Keratinocyte (primary cell): Measurements from ENCODE around the gene CHERP. TPM values are rescaled to one million over a fixed set of nuclear protein-coding genes. Genes with fewer than 3 reads are reported as not detected.
A peak's percentile ranks its signal among the peaks of the same experiment; 100 is the strongest.

ENCODE experiments used
- DNase-seq: peaks from one replicate; pipeline ENCODE4 v3.0.0-alpha.2; 2011; ENCODE audit warnings: low read depth, missing footprints, low spot score
- FAIRE-seq: peaks from 2 replicates; lab custom pipeline; 2011; peaks lifted over from hg19 to GRCh38; lab: Jason Lieb, UNC
- H2AFZ ChIP-seq: 2 replicates; pipeline ENCODE4 v1.6.0; 2012; ENCODE audit warnings: low read length, control low read depth, inconsistent platforms; ENCODE audit not compliant: control insufficient read depth
- H3K27ac ChIP-seq: 2 replicates; pipeline ENCODE4 v1.5.1; 2011; ENCODE audit warnings: low read length; ENCODE audit not compliant: control insufficient read depth, insufficient read depth
- H3K27me3 ChIP-seq: 3 replicates; pipeline ENCODE4 v1.6.0; 2011; ENCODE audit warnings: low read length; ENCODE audit not compliant: control insufficient read depth, insufficient read depth; ENCODE audit errors: extremely low read depth
- H3K36me3 ChIP-seq, 2 experiments: 2 replicates in 1 of 2; 3 replicates in 1 of 2; pipeline ENCODE4 v1.5.1; 2011; ENCODE audit warnings: low read length in 2 of 2, mild to moderate bottlenecking in 1 of 2; ENCODE audit not compliant: control insufficient read depth in 2 of 2, insufficient read depth in 2 of 2; ENCODE audit errors: extremely low read depth in 1 of 2
- H3K4me1 ChIP-seq: 3 replicates; pipeline ENCODE4 v1.5.1; 2011; ENCODE audit warnings: low read length; ENCODE audit not compliant: control insufficient read depth, insufficient read depth; ENCODE audit errors: extremely low read depth
- H3K4me2 ChIP-seq: 3 replicates; pipeline ENCODE4 v1.6.0; 2011; ENCODE audit warnings: low read depth, low read length; ENCODE audit not compliant: control insufficient read depth, insufficient read depth; ENCODE audit errors: extremely low read depth
- H3K4me3 ChIP-seq, 3 experiments: fragments of 200-600 bp in 1 of 3; sonication (generic) in 1 of 3; 2 replicates in 2 of 3; 3 replicates in 1 of 3; pipeline ENCODE4 v1.5.1; 2011 to 2016; ENCODE audit warnings: low read length in 3 of 3, mild to moderate bottlenecking in 3 of 3, control low read depth in 2 of 3, inconsistent platforms in 1 of 3, low read depth in 1 of 3, mixed read lengths in 1 of 3, mixed run types in 1 of 3, moderate library complexity in 1 of 3; ENCODE audit not compliant: control insufficient read depth in 2 of 3, insufficient read depth in 2 of 3; ENCODE audit errors: extremely low read depth in 1 of 3
- H3K79me2 ChIP-seq: 2 replicates; pipeline ENCODE4 v1.6.0; 2012; ENCODE audit warnings: low read length; ENCODE audit not compliant: control insufficient read depth, insufficient read depth
- H3K9ac ChIP-seq: 3 replicates; pipeline ENCODE4 v1.6.0; 2011; ENCODE audit warnings: low read length; ENCODE audit not compliant: control insufficient read depth, insufficient read depth; ENCODE audit errors: extremely low read depth
- H3K9me1 ChIP-seq: 3 replicates; pipeline ENCODE4 v1.6.0; 2011; ENCODE audit warnings: low read length; ENCODE audit not compliant: control insufficient read depth, insufficient read depth; ENCODE audit errors: extremely low read depth
- H3K9me3 ChIP-seq: 2 replicates; pipeline ENCODE4 v1.5.1; 2012; ENCODE audit warnings: low read depth, low read length; ENCODE audit not compliant: control insufficient read depth
- H4K20me1 ChIP-seq: 3 replicates; pipeline ENCODE4 v1.6.0; 2011; ENCODE audit warnings: low read length; ENCODE audit not compliant: control insufficient read depth, insufficient read depth; ENCODE audit errors: extremely low read depth
- CTCF ChIP-seq, 3 experiments: IDR thresholded peaks in 1 of 3; conservative IDR thresholded peaks in 1 of 3; optimal IDR thresholded peaks in 1 of 3; 2 replicates in 2 of 3; 3 replicates in 1 of 3; pipeline versions ENCODE3 to v1.5.1; 2011; ENCODE audit warnings: low read length in 3 of 3, mild to moderate bottlenecking in 3 of 3, moderate library complexity in 2 of 3, control low read depth in 1 of 3, inconsistent platforms in 1 of 3; ENCODE audit not compliant: insufficient read depth in 2 of 3; ENCODE audit errors: extremely low read depth in 1 of 3
- EZH2 ChIP-seq: IDR thresholded peaks from one replicate; pipeline ENCODE4 v1.6.1; 2012; ENCODE audit warnings: inconsistent platforms, mild to moderate bottlenecking, low read length, moderate library complexity
- dilution Hi-C: fragments of 300-500 bp; cut with MboI; formaldehyde crosslinking; loops from one replicate; pipeline ENCODE4 v1.7.0; 2020; ENCODE audit warnings: low sequenced_read_pairs; ENCODE audit not compliant: extremely low pct_ligation_motif_present
- polyA plus RNA-seq, 5 experiments: library from polyadenylated mRNA; depleted of rRNA in 3 of 5; stranded (reverse) in 3 of 5; stranded (forward) in 1 of 5; unstranded in 1 of 5; fragments of >200 nt; gene quantifications; 1 replicate in 1 of 5; 2 replicates in 3 of 5; 3 replicates in 1 of 5; pipeline versions ENCODE4 v1.2.1 to v1.2.3, GENCODE V29; 2011 to 2012; ENCODE audit warnings: missing spikeins in 2 of 5, low read depth in 1 of 5, low replicate concordance in 1 of 5

The CHERP gene
- polyA plus RNA-seq, 1 donor (not counting 4 experiments of a cell fraction or from before 2014, with no cell fraction given), result 3.6 TPM

- dilution Hi-C loops, result no loop called here
- Histone ChIP-seq H3K4me3 (peak overlapping the region; percentile 78 to 99 (median 99)), H3K9me1 (no peaks in the 10 kb centered on the region), H3K4me1 (peaks cover 14% of the 10 kb centered on the region), H4K20me1 (peaks cover 26% of the 10 kb centered on the region), H3K4me2 (peak overlapping the region; percentile 97), H3K9me3 (no peaks in the 10 kb centered on the region), H3K36me3 (peaks cover 18 to 37% of the 10 kb centered on the region in 2 experiments), H3K9ac (peak overlapping the region; percentile 94), H3K27ac (peak overlapping the region; percentile 80), H2AFZ (no peak overlapping the region), H3K79me2 (peaks cover 80% of the 10 kb centered on the region), H3K27me3 (no peaks in the 10 kb centered on the region)
- no peak for FAIRE-seq
- no peak for TF ChIP-seq CTCF (optimal IDR thresholded peaks at IDR 0.05 in 1 of 3, IDR thresholded peaks at IDR 0.05 in 1 of 3, conservative IDR thresholded peaks at IDR 0.05 in 1 of 3; ENCODE audit: extremely low read depth in 1 of 3, insufficient read depth in 2 of 3, low read length in 3 of 3)
- no peak for TF ChIP-seq EZH2
- no peak for DNase-seq
Observed at GRCh38 chr19:16540948-16541347, 1.3 kb downstream of the CHERP start.

GRCh38 chr19:16537111-16537510 is 5.1 kb downstream of the CHERP start:
- FAIRE-seq, result no peak
- H4K20me1 ChIP-seq, result peaks cover 30% of the 10 kb centered on the region

More at GRCh38 chr19:16537111-16537510, 5.1 kb downstream of the CHERP start:
- DNase-seq, result no peak
- Histone ChIP-seq H3K4me3 (no peak overlapping the region), H3K4me2 (no peak overlapping the region), H3K9ac (no peak overlapping the region), H3K27ac (no peak overlapping the region), H3K27me3 (no peaks in the 10 kb centered on the region), H3K36me3 (peaks cover 42 to 54% of the 10 kb centered on the region in 2 experiments), H3K9me3 (no peaks in the 10 kb centered on the region), H2AFZ (no peak overlapping the region), H3K79me2 (peaks cover 72% of the 10 kb centered on the region), H3K4me1 (peaks cover 7% of the 10 kb centered on the region), H3K9me1 (no peaks in the 10 kb centered on the region)
- no peak for TF ChIP-seq EZH2
- no peak for TF ChIP-seq CTCF (optimal IDR thresholded peaks at IDR 0.05 in 1 of 3, IDR thresholded peaks at IDR 0.05 in 1 of 3, conservative IDR thresholded peaks at IDR 0.05 in 1 of 3; ENCODE audit: extremely low read depth in 1 of 3, insufficient read depth in 2 of 3, low read length in 3 of 3)
- dilution Hi-C loops, result no loop called here
